GM21381 (cell line): ENCODE measurements around the gene UBTD1.

Experiments
- ATAC-seq: cut with Tn5 transposase; IDR thresholded peaks from one replicate; pipeline ENCODE4 v1.9.1; 2021; ENCODE audit warnings: mild to moderate bottlenecking, moderate library complexity; ENCODE audit not compliant: unreplicated experiment

Gene UBTD1

DNA sequence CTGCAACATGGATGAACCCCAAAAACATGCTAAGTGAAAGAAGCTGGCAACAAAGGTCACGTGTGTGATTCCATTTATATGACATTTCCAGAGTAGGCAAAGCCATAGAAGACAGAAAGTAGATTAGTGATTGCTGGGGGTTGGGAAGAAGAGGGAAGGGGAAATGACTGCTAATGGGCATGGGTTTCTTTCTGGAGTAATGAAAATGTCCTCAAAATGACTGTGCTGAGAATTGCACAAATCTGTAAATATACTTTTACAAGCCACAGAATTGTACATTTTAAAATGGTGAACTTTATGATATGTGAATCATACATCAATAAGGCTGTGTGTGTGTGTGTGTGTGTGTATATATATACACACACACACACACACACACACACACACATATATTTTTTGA, 16.3 kb upstream of the UBTD1 start:
- ATAC-seq = no peak

DNA sequence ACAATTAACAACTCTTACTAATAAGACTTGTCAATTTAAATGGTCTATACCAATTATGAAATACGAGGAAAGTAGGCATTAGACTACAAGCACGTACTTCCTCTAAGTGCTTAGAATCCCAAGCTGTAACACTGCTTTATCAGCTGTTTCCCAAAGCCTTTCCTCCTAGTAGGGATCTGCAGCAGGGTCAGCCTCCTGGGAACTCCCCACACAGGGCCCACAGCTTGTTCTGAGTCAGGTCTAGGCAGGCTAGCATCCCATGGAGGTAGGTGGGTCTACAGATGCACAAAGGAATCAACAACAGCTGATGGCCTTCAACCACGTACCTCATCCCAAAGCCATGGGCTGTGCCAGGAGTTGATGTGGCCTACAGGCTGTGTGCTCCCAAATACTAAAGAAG, 15.2 kb upstream of the UBTD1 start:
- ATAC-seq = no peak

GRCh38 chr10:97483921-97484320, 14.8 kb upstream of the UBTD1 start:
- no peak for ATAC-seq

DNA sequence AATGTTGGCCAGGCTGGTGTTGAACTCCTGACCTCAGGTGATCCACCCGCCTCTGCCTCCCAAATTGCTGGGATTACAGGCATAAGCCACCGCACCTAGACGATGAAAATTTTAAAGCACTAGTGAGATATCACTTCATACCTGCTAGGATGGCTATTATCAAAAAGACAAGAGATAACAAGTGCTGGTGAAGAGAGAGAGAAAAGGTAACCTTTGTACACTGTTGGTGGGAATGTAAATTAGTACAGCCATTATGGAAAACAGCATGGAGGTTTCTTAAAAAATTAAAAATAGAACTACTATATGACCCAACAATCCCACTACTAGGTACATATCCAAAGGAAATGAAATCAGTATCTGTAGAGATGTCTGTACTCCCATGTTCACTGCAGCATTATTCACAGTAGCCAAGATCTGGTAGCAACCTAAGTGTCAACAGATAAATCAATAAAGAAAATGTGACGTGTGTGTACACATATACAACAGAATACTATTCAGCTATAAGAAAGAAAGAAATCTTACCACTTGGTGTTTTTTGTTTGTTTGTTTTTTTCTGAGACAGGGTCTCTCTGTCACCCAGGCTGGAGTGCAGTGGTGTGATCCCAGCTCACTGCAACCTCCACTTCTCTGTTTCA, 13.0 kb upstream of the UBTD1 start:
- ATAC-seq = no peak

DNA sequence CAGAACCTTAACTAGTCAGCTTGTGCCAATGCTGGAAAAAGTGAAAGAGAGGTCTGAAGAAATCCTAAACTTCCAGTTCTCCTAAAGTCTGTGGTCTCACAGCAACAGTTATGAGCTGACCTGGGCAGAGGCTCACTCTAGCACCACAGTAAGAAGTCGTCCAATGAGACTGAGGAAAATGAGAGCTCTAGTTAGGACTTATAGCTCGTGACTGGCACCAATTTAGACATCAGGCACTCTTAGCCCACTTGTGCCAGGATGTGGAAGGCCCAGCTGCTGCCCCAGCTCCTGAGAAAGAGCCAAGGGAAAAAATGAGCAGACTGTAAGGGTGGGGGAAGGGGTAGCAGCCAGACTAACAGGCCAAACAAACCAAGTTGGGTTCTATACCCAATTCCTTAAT, 8.1 kb upstream of the UBTD1 start:
- ATAC-seq = no peak

GRCh38 chr10:97494151-97494550, 4.6 kb upstream of the UBTD1 start:
- ATAC-seq = no peak

DNA sequence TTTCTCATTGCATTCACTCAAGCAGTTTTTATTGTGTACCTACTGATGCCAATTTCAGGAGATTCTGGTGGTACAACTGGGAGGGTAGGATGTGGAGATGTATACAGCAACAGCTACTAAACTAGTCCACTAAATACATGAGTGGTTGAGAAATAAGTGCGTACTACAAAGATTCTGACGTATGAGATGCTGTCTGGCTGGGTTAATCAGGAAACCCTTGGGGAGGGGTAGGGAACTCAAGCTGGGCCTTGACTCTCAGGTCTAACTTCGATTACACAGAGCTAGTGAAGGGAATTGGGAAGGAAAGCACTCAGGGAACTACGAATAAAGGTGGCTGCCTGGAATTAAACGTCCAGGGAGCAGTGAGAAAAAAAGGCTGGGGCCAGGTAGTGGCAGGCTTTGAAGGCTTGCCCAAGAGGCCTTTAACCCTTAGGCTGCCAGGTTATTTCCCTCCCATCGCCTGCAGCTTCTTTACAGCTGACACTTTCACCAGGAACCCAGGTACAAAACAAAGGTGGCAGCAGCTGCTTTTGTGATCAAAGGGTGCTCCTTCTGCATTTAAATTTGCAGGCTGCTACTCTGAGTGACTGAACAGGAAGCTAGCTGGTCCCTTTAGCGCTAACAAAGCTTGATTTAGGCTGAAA, 3.7 kb upstream of the UBTD1 start:
- no peak for ATAC-seq

DNA sequence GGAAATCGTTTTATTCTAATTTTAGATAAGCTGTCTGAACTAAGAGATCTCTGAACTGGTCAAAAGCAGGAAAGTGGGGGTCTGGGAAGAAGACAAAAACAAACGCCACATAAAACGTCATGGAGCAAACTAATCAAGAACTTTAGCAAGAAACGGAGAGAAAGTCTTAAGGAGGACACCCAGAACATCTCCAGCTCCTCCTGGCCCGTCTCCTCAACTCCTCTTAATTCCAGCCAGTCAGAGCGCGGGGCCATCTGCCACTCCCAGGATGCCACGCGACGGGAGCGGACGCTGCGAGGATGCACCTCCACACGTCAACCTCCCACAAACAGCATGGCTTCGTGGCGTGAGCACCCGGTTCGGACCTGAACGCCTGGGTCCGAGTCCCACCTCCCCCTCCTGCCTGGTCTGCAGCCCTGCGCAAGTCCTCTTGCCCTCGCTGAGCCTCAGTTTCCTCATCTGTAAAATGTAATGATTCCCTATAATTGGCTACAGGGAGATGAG, 1.1 kb upstream of the UBTD1 start:
- ATAC-seq = peak; percentile 33

GRCh38 chr10:97498076-97498840, 466 bp upstream of the UBTD1 start, which contains the start of gene MMS19:
TSS of gene MMS19 (minus strand) at chr10:97498422. CDS start at chr10:97498384, 38 bp downstream.
- ATAC-seq = peak; percentile 93

GRCh38 chr10:97499561-97500296, 1.0 kb downstream of the UBTD1 start:
- no peak for ATAC-seq

GRCh38 chr10:97500297-97500575, 1.5 kb downstream of the UBTD1 start:
- no peak for ATAC-seq

GRCh38 chr10:97502916-97503315, 4.2 kb downstream of the UBTD1 start:
- no peak for ATAC-seq

DNA sequence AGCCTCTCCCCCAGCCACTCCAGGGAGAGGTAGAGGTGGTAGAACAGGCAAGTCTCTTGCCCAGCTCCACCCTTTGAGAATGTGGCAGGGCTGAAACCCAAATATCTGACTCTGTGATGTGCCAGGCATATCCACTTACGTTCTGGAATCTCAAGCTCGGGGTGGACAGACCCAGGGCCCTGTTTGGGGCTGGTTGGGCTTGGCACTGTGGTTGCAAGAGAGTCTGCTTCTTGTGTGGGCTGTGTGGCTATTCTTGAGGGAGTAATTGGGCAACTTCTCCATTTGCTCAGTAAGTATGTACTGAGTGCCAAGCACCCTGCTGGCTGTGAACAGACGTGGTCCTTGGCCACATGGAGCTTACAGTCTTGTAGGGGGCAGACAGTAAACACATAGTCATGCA, 4.7 kb downstream of the UBTD1 start:
- no peak for ATAC-seq

GRCh38 chr10:97505152-97505551, 6.4 kb downstream of the UBTD1 start:
- no peak for ATAC-seq

- no peak for ATAC-seq
These were observed 7.7 kb downstream of the UBTD1 start for GRCh38 chr10:97506199-97506991.

DNA sequence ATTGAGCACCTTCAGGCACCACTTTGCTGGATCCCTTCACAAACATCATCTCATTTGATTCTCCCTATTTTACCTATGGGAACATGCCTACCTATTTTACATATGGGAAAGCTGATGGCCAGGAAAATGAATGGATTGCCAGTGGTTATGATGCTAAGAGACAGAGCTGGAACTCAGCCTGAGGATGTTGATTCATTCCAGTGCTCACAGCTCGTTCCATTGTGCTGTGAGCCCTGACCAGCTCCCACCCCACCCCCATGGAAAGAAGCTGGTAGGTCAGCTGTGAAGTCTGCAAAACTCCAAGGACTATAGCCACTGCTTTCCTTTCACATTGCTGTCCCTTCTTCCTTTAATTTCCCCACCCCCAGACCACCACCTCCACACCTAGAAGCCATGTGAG, 9.6 kb downstream of the UBTD1 start:
- ATAC-seq = no peak

DNA sequence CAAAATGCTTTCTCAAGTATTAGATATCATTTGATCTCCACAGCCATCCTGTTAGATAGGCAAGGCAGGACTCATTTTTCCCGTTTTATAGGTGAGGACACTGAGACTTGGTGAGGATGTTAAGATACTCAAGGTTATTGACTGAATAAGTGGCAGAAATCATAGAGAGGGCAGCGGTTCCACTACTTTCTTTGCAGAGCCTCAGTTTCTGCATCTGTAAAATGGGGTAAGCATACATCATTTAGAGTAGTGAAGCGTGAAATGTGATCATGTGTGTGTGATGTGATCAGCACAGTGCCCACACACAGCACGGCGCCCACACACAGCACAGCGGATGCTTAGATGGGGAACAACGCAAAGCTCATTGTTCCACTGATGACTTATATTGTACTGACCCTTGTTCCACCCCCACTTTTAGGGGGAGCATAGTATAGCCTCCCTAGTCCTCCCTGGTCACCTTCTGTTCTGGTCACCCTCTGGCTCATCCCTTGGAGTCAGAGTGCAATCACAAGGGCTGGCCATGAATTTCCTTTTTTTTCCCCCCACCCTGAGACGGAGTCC, 10.5 kb downstream of the UBTD1 start:
- ATAC-seq = no peak

GRCh38 chr10:97510686-97511085, 12.0 kb downstream of the UBTD1 start:
- ATAC-seq = no peak

DNA sequence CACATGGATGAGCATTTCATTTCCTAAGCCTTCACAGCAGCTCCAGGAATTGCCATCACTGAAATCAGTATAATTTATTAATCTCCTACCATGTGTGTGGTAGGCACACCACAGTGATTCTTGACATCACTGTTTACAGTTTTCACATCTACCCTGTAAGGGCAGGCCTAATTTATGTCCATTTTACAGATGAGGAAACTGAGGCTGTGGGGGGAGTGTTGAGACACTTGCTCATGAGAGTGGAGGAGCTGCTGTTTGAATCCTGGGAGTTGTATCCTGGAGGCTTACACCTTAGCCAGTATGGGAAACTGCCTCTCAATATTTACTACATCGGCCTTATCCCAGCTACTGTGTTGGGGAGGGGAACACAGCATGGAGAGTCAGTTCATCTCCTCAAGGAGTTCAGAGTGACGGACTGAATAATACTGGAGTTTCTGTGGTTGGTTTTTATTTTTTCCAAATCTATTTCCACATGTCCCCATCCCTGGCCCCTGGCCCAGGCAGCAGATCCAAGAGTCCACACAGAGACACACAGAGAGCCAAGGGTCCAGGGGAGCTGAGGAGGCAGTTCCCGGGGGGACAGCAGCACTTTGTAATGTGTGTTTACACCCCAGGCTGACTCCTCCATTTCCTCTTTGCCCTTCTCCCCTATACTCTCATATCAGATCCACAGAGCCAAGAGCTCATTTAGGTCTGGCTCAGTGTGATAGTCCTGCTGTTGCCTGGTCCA, 13.2 kb downstream of the UBTD1 start:
- ATAC-seq = no peak

- ATAC-seq = no peak
These were observed 14.3 kb downstream of the UBTD1 start for GRCh38 chr10:97512993-97513392.
